HepG2 (cell line): ENCODE measurements around the gene MAP3K20.

Source experiments
- ARNTL ChIP-seq: sonication (generic); formaldehyde crosslinking; IDR thresholded peaks from 2 replicates; pipeline ENCODE4 v1.4.0; 2020; ENCODE audit warnings: mild to moderate bottlenecking, missing genetic modification reagents
- SUZ12 ChIP-seq: fragments of 150-350 bp; IDR thresholded peaks from 2 replicates; pipeline ENCODE4 v1.6.1; 2014; ENCODE audit warnings: low read depth, low read length

- TF ChIP-seq ARNTL (CRISPR knock-in tag) (no peak), SUZ12 (no peak)
Observed at GRCh38 chr2:173146590-173146989, 70.9 kb downstream of the MAP3K20 start.
